Keratinocyte (primary cell): ENCODE results near the gene AHRR.

Experiments
- CTCF ChIP-seq, 3 experiments: IDR thresholded peaks in 1 of 3; conservative IDR thresholded peaks in 1 of 3; optimal IDR thresholded peaks in 1 of 3; 2 replicates in 2 of 3; 3 replicates in 1 of 3; pipeline versions ENCODE3 to v1.5.1; 2011; ENCODE audit warnings: low read length in 3 of 3, mild to moderate bottlenecking in 3 of 3, moderate library complexity in 2 of 3, control low read depth in 1 of 3, inconsistent platforms in 1 of 3; ENCODE audit not compliant: insufficient read depth in 2 of 3; ENCODE audit errors: extremely low read depth in 1 of 3
- EZH2 ChIP-seq: IDR thresholded peaks from one replicate; pipeline ENCODE4 v1.6.1; 2012; ENCODE audit warnings: inconsistent platforms, mild to moderate bottlenecking, low read length, moderate library complexity

GRCh38 chr5:462051-462481, 140.6 kb downstream of the AHRR start:
- TF ChIP-seq CTCF (optimal IDR thresholded peaks at IDR 0.05 in 1 of 3, IDR thresholded peaks at IDR 0.05 in 1 of 3, conservative IDR thresholded peaks at IDR 0.05 in 1 of 3; ENCODE audit: extremely low read depth in 1 of 3, insufficient read depth in 2 of 3, low read length in 3 of 3) = no peak
- no peak for TF ChIP-seq EZH2
